Measurements from ENCODE around the gene PABPC4L.
A peak's percentile ranks its signal among the peaks of the same experiment; 100 is the strongest.
"Not testable (repeated sequence)": the region's sequence is repeated elsewhere in the genome, so short reads cannot be mapped to it uniquely, and the experiment has no call there.

Gene PABPC4L

DNA sequence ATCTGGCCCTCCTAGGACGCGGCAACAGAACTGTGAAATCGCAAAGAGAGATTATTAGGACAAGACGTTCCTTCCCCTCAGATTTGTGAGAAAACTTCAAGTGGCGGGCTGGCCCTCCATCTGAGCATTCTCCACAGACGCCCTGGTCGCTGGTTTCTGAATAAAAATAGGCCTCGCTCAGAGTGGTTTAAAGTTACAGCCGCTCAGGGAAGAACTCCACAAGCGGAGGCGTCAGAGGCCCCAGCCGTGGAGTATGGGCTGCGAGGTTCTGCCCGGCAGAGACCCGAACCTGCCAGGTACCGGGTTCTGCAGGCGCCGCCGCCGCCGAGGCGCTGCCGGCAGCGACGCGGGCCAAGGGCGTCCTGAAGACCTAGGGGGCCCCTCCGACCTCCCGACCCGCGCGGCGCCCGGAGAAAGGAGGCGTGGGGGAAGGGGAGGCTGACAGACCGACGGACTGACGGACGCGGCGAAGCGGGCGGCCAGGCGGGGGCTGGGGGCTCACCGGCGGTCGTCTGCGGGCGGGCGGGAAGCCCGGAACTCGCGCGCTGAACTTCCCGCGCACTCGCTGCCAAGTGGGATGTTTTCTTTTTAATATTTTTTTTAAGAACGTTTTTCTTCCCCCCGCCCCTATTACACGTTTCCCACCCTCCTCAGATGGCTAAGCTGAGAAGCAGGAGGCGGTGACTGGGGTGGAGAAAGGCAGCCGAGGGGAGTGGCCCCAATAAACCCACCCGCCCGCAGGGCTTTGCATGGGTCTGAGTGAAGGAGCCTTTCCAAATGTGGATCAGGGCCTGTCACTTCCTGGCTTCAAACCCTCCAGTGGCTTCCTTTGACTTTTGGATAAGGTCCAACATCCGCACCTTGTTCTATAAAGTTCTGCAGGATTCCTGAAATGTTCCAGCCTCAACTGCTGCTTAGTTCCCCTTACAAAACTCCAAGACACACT lies at the start of gene PABPC4L:
PABPC4L (minus strand) TSS at position 574 of the 946 bp plus-strand sequence. CDS start 770 bp downstream, outside the sequence.
- peak; percentile 81 for DNase-seq

DNA sequence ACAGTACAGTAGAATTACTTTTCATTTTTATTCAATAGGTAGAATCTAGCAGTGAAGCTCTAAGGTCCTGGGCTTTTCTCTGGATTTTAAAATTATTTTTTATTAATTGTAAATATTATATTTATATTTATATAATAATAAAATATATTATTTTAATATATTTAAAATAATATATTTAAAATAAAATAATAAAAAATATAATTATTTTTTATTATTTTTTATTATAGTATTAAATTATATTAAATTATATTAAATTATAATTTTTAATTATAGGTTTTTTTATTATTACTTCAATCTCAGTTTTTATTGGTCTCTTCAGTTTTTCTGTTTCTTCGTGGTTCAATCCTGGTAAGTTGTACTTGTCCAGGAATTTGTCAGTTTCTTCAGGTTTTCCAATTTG lies 49.7 kb upstream of the PABPC4L start:
- no peak for DNase-seq

DNA sequence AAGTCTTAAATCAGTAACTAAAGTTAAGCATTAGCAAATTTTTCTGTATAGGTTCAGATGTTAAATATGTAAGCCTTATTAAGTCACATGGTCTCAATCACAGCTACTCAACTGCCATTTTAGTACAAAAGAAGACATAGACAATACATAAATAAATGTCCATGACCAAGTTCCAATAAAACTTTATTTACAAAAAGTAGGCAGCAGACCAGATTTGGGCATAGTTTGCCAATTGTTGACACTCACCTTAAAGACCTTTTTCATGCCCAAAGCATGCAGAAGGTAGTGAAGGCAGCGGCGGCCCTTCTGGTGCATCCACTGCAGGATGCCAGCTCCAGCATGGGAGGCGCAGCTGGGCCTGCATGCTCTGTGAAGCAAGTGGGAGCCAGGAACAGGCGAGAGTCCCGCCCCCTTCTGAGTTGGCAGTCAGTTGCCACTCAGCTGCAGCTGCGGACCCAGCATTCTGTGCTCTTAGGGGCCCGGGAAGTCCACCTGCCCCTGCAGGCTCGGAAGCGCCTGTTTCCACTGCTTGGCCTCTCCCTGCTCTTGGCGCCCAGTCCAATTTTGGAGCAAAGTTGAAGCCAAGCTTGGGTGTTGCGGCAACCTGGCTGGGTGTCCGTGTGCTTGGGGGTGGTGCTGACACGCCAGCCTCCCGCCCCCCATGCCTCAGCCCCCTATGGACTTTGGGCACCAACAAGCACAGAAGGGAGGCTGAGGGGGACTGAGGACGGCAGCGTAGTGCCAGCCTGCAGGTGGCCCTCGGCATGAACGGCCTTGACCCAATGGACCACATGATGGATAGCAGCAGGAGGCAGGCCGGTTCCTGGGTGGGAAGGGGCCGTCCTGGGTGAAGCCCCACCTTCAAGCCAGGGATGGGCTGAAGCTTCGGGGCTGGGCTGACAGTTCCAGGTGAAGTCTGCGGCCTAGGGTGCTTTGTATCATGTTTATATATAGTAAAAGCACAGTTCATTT lies 42.4 kb upstream of the PABPC4L start:
- no peak for DNase-seq

DNA sequence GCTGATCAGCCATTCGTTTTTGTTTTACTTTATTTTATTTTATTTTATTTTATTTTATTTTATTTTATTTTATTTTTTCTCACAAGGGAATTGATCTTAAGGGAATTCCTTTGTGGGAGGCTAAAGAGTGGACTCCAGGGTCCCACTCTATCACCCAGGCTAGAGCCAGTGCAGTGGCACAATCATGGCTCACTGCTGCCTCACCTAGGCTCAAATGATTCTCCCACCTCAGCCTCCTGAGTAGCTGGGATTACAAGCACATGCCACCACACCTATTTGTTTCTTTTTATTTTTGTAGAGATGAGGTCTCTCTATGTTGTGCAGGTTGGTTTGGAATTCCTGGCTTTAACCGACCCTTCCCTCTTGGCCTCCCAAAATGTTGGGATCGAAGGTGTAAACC lies 17.5 kb upstream of the PABPC4L start:
- DNase-seq: no peak

DNA sequence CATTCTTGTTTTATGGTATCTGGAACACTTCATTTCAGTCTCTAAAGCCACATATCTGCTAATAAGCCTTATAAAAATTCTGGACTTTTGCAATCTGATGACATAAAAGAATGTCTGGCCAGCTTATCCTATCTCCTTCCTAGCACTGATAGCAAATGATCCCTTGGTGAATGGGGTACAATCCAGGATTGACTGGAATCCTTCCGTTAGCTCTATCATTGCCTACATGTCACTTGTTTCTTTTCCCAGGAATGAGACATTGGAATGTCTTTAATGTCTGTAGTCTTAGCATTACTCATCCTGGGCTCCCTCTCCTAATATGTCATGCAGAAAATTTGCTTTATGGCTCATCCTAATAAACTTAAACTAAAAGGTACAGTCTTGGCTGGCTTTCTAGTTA lies 14.8 kb upstream of the PABPC4L start:
- DNase-seq: no peak

DNA sequence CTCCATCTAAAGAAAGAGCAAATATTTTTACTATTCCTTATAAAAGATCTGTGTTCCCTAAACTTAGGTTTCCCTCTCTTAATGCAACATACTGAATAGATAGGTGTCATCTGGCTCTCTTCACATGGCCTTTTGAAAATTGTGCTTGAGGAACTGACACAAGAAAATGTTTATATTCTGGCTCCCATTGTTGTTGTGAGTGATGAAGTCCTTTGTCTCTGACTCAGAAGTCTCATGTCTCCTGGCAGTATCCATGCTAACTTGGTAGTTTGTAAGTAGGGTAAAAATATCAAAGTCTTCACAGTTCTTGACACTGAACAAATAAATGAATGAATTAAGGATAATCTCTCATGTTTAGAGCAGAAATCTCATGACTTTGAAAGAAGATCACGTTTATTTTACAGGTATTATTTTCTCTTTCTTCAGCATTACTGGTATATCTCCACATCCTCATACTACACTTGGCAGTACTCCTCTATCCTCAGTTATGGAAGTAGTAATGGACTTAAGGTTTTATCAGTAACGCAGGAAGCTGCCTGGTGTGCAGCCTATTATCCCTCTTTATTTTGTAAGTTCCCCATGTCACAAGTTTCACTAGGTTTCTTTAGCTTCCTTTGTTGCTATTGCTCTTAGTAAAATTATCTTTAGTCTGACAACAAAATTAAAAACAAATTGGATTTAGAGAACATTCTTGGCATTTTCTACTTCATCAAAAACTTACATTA lies 14.2 kb upstream of the PABPC4L start:
- no peak for DNase-seq

DNA sequence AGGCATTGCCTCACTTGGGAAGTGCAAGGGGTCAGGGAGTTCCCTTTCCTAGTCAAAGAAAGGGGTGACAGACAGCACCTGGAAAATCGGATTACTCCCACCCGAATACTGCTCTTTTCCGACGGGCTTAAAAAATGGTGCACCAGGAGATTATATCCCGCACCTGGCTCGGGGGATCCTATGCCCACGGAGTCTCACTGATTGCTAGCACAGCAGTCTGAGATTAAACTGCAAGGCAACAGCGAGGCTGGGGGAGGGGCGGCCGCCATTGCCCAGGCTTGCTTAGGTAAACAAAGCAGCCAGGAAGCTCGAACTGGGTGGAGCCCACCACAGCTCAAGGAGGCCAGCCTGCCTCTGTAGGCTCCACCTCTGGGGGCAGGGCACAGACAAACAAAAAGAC lies 6.4 kb upstream of the PABPC4L start:
- not testable (repeated sequence) for DNase-seq

DNA sequence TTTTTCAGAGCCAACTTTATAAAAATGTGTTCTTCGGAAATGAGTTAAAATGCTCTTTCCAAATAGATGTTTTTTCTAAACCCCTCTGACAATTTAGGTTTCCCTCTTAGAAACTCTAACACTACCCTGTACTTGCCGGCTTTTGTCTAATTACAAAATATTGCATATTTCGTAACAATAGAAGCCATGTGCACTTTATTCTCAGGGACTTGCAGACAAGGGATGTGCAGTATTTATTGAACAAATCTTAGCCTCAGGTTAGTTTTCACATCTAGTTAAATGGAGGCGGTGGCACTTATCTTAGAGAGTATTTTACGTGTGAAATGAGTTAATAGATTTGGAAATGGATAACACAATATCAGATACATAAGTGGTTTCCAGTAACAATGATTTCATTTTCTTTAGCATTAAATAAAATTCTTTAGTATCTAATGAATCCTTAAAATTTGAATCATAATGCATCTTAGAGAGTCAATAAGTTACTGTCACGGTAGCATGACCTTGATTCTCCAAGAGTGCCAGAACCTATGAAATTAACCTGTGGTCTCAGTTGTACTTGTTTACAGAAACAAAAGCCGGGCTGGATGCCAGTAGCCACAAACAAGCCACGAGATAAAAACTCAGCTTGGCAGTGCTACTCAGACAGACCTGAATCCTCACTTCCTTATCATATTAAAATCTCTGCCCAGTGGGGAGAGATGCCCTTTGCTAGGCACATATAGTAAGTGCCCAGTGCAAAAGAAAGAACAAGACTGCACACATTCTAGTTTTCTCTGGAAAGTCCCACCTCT lies 772 bp upstream of the PABPC4L start:
- DNase-seq: peak; percentile 13

DNA sequence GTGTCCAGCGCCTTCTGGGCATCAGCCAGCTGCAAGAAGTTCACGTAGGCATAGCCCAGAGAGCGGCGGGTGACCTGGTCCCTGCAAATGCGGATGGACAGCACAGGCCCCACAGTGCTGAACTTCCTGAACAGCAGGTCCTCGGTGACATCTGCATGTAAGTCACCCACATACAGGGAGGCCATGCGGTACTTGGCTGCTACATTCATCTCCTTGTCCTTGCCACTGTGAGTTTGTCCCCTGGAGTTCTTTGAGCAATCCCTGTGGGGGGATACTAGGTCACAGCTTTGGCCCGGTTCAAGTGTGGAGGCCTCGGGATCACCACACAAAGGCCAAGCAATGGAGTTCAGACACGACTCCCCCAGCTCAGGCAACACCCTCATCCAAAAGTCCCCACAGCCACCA lies 776 bp downstream of the PABPC4L start:
- peak; percentile 44 for DNase-seq

DNA sequence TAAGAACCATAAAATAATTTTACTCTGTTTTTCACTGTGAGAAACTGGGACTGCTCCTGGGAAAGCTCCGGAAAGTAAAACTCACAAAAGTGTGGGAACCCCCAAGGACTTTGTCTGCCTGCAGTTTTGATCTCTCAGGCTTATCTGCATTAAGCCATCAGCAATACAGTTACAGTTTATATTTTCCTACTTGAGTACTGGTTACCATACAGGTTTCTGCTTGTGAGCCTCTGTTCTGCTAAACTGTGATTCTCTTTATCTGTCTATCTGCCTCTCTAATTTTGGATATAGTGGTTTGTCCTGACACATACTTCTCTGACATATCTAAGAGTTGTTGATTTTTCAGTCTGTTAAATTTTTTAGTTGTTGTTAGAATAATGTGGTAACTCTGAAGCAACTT lies 11.6 kb downstream of the PABPC4L start:
- DNase-seq: no peak

DNA sequence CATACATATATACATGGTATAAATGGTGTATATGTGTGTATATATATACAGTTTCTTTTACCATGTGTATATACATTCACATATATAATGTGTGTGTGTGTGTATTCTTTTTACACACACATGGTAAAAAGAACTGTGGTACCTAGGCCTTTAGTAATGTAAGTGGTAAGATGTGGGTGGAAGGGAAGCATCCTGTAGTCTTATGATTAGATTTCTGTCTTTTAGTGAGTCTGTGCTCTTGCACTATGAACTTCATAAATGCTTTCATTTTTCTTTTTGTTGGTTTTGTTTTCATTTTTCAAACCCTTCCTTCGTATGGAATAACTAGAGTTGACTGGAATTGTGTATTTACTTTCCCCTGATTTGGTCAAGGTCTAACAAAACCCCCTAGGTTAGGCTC lies 12.1 kb downstream of the PABPC4L start:
- DNase-seq: no peak

DNA sequence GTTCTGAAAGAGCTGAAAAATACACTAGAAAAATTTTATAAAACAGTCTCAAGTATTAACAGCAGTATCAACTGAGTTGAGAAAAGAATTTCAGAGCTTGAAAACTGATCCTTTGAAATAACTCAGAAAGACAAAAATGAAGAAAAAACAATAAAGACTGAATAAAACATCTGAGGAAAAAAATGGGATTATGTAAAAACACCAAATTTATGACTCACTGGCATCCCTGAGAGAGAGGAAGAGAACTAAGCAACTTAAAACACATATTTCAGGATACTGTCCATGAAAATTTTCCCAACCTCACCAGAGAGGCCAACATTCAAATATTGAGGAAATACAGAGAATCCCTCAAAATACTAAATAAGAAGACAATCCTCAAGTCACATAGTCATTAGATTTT lies 22.9 kb downstream of the PABPC4L start:
- no peak for DNase-seq

DNA sequence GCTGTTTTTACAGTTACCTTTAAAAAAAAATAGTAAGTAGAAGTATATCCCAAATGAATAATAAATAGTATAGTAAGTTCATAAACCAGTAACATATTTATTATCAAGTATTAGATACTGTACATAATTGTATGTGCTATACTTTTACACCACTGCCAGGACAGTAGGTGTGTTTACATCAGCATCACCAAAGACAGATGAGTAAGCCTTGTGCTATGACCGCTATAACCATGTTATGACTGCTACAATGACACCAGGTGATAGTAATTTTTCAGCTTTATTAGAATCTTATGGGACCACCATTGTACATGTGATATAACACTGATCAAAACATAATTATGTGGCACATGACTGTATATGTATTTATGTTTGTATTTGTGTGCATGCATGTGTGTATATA lies 27.3 kb downstream of the PABPC4L start:
- DNase-seq: no peak

DNA sequence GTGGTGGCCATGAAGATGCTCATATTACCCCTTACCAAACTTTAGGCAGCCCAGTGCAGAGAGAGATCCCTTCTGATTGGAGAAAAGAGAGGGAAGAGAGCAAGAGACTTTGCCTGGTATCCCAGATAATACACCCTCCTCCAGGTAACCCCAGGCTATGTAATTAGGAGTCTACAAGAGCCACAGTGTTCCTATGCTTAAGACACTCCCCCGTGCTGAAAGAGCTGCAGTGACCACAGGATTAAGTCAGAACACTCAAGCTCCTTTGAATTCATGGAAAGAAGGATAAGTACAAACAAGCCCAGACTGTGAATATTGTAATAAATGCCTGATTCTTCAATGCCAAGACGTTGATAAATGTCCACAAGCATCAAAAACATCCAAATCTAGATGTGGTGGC lies 41.4 kb downstream of the PABPC4L start:
- DNase-seq: peak; percentile 1

DNA sequence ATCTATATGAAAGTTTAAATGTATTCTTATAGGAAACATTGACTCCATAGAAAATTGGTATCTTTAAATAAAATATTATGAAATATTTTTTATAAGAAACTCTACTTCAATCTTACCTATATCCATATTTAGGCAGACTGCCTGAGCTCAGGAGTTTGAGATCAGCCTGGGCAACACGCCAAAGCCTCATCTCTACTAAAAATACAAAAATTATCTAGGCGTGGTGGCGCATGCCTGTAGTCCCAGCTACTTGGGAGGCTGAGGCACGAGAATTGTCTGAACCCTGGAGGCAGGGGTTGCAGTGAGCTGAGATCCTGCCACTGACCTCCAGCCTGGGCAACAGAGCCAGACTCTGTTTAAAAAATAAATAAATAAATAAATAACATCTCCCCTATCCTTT lies 47.5 kb downstream of the PABPC4L start:
- DNase-seq: no peak

DNA sequence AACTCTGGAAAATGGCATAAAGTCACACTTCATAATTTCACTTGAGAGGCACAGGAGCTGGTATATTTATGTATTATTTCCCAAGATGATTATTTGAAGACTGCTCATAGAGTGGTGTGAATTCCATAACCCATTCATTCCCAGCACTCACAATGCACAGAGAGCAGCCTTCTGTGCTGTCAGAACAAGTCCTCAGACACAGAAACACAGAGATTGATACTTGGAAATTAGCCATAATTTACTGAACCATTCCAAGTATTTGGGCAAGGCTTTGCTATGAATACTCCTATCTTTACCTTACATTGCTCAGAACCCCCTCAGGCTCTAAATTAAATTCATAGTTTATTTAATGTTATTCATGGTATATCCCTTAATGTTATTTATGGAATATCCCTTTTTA lies 53.6 kb downstream of the PABPC4L start:
- no peak for DNase-seq

All from NCI-H69 (cell line).